GM18951 (cell line): Measurements from ENCODE around the gene PSMB4.
"Not testable (repeated sequence)": the region's sequence is repeated elsewhere in the genome, so short reads cannot be mapped to it uniquely, and the experiment has no call there.

Experiments used
- POLR2A ChIP-seq: IDR thresholded peaks from 4 replicates; pipeline ENCODE4 v1.6.1; 2011; ENCODE audit warnings: mild to moderate bottlenecking; ENCODE audit not compliant: insufficient read length, insufficient read depth; ENCODE audit errors: extremely low read depth
- in situ Hi-C: fragments of 300-500 bp; cut with MboI; formaldehyde crosslinking; loops from one replicate; pipeline ENCODE4 v1.12.0; 2022; ENCODE audit warnings: low sequenced_read_pairs, mixed read lengths, inconsistent platforms; ENCODE audit not compliant: unreplicated experiment

The PSMB4 gene

GRCh38 chr1:151401125-151401788 is 1.9 kb downstream of the PSMB4 start:
- TF ChIP-seq POLR2A = no peak
- in situ Hi-C loops = no loop called here

- in situ Hi-C loops = no loop called here
- no peak for TF ChIP-seq POLR2A
These were observed 2.5 kb downstream of the PSMB4 start for GRCh38 chr1:151401860-151402259.

- TF ChIP-seq POLR2A = no peak
- in situ Hi-C loops = no loop called here
These were observed 3.4 kb downstream of the PSMB4 start for GRCh38 chr1:151402764-151403163.

- TF ChIP-seq POLR2A = no peak
- in situ Hi-C loops = no loop called here
These were observed 4.2 kb downstream of the PSMB4 start for GRCh38 chr1:151403612-151404011.

GRCh38 chr1:151405187-151405951 is 6.0 kb downstream of the PSMB4 start:
- no peak for TF ChIP-seq POLR2A
- in situ Hi-C loops = no loop called here

- TF ChIP-seq POLR2A = no peak
- in situ Hi-C loops = no loop called here
These were observed 6.8 kb downstream of the PSMB4 start for GRCh38 chr1:151406176-151406575.

- in situ Hi-C loops = no loop called here
- no peak for TF ChIP-seq POLR2A
These were observed 7.9 kb downstream of the PSMB4 start for GRCh38 chr1:151407304-151407703.

GRCh38 chr1:151408891-151409290 is 9.5 kb downstream of the PSMB4 start:
- TF ChIP-seq POLR2A = no peak
- in situ Hi-C loops = no loop called here

- in situ Hi-C loops = no loop called here
- TF ChIP-seq POLR2A = no peak
These were observed 12.5 kb downstream of the PSMB4 start for GRCh38 chr1:151411884-151412283.

GRCh38 chr1:151416231-151416630 is 16.9 kb downstream of the PSMB4 start:
- no peak for TF ChIP-seq POLR2A
- in situ Hi-C loops = no loop called here

- TF ChIP-seq POLR2A = no peak
- in situ Hi-C loops = no loop called here
These were observed 18.7 kb downstream of the PSMB4 start for GRCh38 chr1:151418081-151418480.

GRCh38 chr1:151419819-151420218 is 20.4 kb downstream of the PSMB4 start:
- in situ Hi-C loops = no loop called here
- no peak for TF ChIP-seq POLR2A

- no peak for TF ChIP-seq POLR2A
- in situ Hi-C loops = no loop called here
These were observed 25.7 kb downstream of the PSMB4 start for GRCh38 chr1:151425103-151425502.

GRCh38 chr1:151428068-151428467 is 28.7 kb downstream of the PSMB4 start:
- in situ Hi-C loops = no loop called here
- no peak for TF ChIP-seq POLR2A

- in situ Hi-C loops = not testable (repeated sequence)
These were observed 34.5 kb downstream of the PSMB4 start for GRCh38 chr1:151433827-151434226.

- TF ChIP-seq POLR2A = no peak
- in situ Hi-C loops = no loop called here
These were observed 35.8 kb downstream of the PSMB4 start for GRCh38 chr1:151435174-151435573.
